ENCODE measurements around the gene ANXA6.

ANXA6 gene

GRCh38 chr5:151079838-151080612, 77.6 kb downstream of the ANXA6 start:
- DNase-seq, result no peak

GRCh38 chr5:151078490-151079262, 78.9 kb downstream of the ANXA6 start:
- no peak for DNase-seq

- DNase-seq, result no peak
These were observed 79.6 kb downstream of the ANXA6 start for GRCh38 chr5:151077967-151078366.

GRCh38 chr5:151077419-151077818, 80.2 kb downstream of the ANXA6 start:
- DNase-seq, result no peak

- DNase-seq, result no peak
These were observed 81.0 kb downstream of the ANXA6 start for GRCh38 chr5:151076616-151077015.

- no peak for DNase-seq
These were observed 81.8 kb downstream of the ANXA6 start for GRCh38 chr5:151075698-151076331.

- DNase-seq, result no peak
These were observed 83.0 kb downstream of the ANXA6 start for GRCh38 chr5:151074557-151074956.

GRCh38 chr5:151073280-151073679, 84.3 kb downstream of the ANXA6 start:
- no peak for DNase-seq

- DNase-seq, result no peak
These were observed 85.0 kb downstream of the ANXA6 start for GRCh38 chr5:151072630-151073025.

- DNase-seq, result no peak
These were observed 85.5 kb downstream of the ANXA6 start for GRCh38 chr5:151071848-151072629.

- no peak for DNase-seq
These were observed 86.6 kb downstream of the ANXA6 start for GRCh38 chr5:151071021-151071420.

GRCh38 chr5:151070449-151070848, 87.1 kb downstream of the ANXA6 start:
- no peak for DNase-seq

GRCh38 chr5:151068433-151069197, 89.0 kb downstream of the ANXA6 start:
- DNase-seq, result no peak

- no peak for DNase-seq
These were observed 89.7 kb downstream of the ANXA6 start for GRCh38 chr5:151067632-151068432.

GRCh38 chr5:151066920-151067319, 90.7 kb downstream of the ANXA6 start:
- no peak for DNase-seq

GRCh38 chr5:151065609-151066008, 92.0 kb downstream of the ANXA6 start:
- no peak for DNase-seq

- DNase-seq, result no peak
These were observed 92.6 kb downstream of the ANXA6 start for GRCh38 chr5:151064916-151065499.

GRCh38 chr5:151063142-151063989, 94.2 kb downstream of the ANXA6 start:
- no peak for DNase-seq

- DNase-seq, result no peak
These were observed 95.0 kb downstream of the ANXA6 start for GRCh38 chr5:151062405-151063141.
